Caco-2 (cell line): ENCODE results near the gene ARHGEF16. TPM values are rescaled to one million over a fixed set of nuclear protein-coding genes. Genes with fewer than 3 reads are reported as not detected.

Experiments
- BruUV-seq: library from RNA; stranded (reverse); fragments of 400-500 nt; replicated peaks from 2 replicates; lab custom pipeline; 2021; lab: Mats Ljungman, UMichigan
- CTCF ChIA-PET: fragments of 300-600 bp; sonication (Branson Sonifier 250); formaldehyde crosslinking; loops from one replicate; lab custom pipeline; 2022; ENCODE audit warnings: antibody characterized with exemption; lab: Charles Lee
- POLR2A ChIA-PET: fragments of 300-600 bp; sonication (Branson Sonifier 250); formaldehyde crosslinking; loops from one replicate; lab custom pipeline; 2022; ENCODE audit warnings: antibody characterized with exemption; lab: Charles Lee
- DNase-seq, 2 experiments: peaks; one replicate each; pipeline versions ENCODE4 v3.0.0 to v3.0.0-alpha.2; 2020 to 2022
- H3K27me3 ChIP-seq: replicated peaks from 2 replicates; pipeline ENCODE4 v1.6.0; 2011; ENCODE audit warnings: low read length; ENCODE audit not compliant: control insufficient read depth, insufficient read depth
- H3K36me3 ChIP-seq: 2 replicates; pipeline ENCODE4 v1.5.1; 2011; ENCODE audit warnings: low read length; ENCODE audit not compliant: control insufficient read depth, insufficient read depth
- H3K4me1 ChIP-seq: fragments of 250-450 bp; sonication (Bioruptor Pico); 2 replicates; pipeline ENCODE4 v1.5.1; 2020; ENCODE audit warnings: mild to moderate bottlenecking
- H3K4me3 ChIP-seq: 2 replicates; pipeline ENCODE4 v1.5.1; 2011; ENCODE audit warnings: low read depth, mild to moderate bottlenecking, control low read depth, low read length
- H3K9me3 ChIP-seq: fragments of 250-450 bp; sonication (Bioruptor Pico); 2 replicates; pipeline ENCODE4 v1.5.1; 2020; ENCODE audit warnings: mild to moderate bottlenecking, moderate library complexity
- H3K27ac Mint-ChIP-seq: one replicate; pipeline ENCODE4 v1.8.0; 2022; ENCODE audit warnings: mixed read lengths; ENCODE audit not compliant: unreplicated experiment
- H3K27me3 Mint-ChIP-seq: one replicate; pipeline ENCODE4 v1.8.0; 2022; ENCODE audit warnings: mixed read lengths; ENCODE audit not compliant: insufficient read depth, unreplicated experiment
- H3K36me3 Mint-ChIP-seq: one replicate; pipeline ENCODE4 v1.8.0; 2022; ENCODE audit warnings: mild to moderate bottlenecking, mixed read lengths; ENCODE audit not compliant: insufficient read depth, unreplicated experiment
- H3K4me1 Mint-ChIP-seq: one replicate; pipeline ENCODE4 v1.8.0; 2022; ENCODE audit warnings: low read depth, mixed read lengths; ENCODE audit not compliant: unreplicated experiment
- H3K4me3 Mint-ChIP-seq: one replicate; pipeline ENCODE4 v1.8.0; 2022; ENCODE audit warnings: mild to moderate bottlenecking, moderate library complexity, mixed read lengths; ENCODE audit not compliant: unreplicated experiment
- H3K9me3 Mint-ChIP-seq: one replicate; pipeline ENCODE4 v1.8.0; 2022; ENCODE audit warnings: mixed read lengths; ENCODE audit not compliant: unreplicated experiment
- intact Hi-C: fragments of 100-400 bp; cut with micrococcal nuclease; formaldehyde crosslinking; loops from one replicate; pipeline ENCODE4 v1.10.0; 2022; ENCODE audit not compliant: unreplicated experiment
- total RNA-seq: library from RNA; stranded (reverse); gene quantifications from 2 replicates; pipeline ENCODE4 v1.2.3, GENCODE V29; 2022
- TF ChIP-seq, protein P1 (sequence below), 2 experiments: fragments of 200-600 bp in 1 of 2; IDR thresholded peaks; 1 replicate in 1 of 2; 2 replicates in 1 of 2; pipeline versions ENCODE4 v1.5.1 to v1.8.0; 2011 to 2022; ENCODE audit warnings: antibody characterized with exemption in 1 of 2, control low read depth in 1 of 2, inconsistent platforms in 1 of 2, low read depth in 1 of 2, low read length in 1 of 2, mild to moderate bottlenecking in 1 of 2, moderate library complexity in 1 of 2; ENCODE audit not compliant: insufficient read depth in 1 of 2, severe bottlenecking in 1 of 2, unreplicated experiment in 1 of 2

Gene ARHGEF16
- total RNA-seq, 1 experiment from 2014 or later = 40.6 TPM

DNA sequence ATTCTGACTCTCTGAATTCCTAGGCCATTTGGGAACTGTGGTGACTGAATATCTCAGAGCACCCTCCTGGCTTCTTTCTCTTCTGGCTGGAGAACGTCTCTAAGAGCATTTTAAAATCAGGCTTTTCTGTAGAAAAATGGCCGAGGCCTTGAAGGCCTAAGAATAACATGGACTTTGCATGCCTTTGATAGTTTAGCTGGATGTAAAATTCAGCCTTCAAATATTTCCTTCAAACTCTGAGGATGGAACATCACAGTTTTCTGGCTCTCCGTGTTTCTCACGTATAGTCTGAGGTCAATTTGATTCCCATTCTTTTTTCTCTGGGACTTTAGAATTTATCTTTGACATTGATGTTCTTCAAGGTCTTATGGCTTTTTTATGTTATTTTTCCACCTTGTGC is 34.0 kb downstream of the ARHGEF16 start:
- POLR2A ChIA-PET = no interaction called here
- Mint-ChIP-seq H3K4me3 (no peak overlapping the region), H3K36me3 (peaks cover 18% of the 10 kb centered on the region), H3K9me3 (peaks cover 11% of the 10 kb centered on the region), H3K27ac (no peak overlapping the region), H3K27me3 (no peaks in the 10 kb centered on the region), H3K4me1 (no peaks in the 10 kb centered on the region)
- no peaks in the 10 kb centered on the region for H3K36me3 ChIP-seq
- TF ChIP-seq, protein P1, sequence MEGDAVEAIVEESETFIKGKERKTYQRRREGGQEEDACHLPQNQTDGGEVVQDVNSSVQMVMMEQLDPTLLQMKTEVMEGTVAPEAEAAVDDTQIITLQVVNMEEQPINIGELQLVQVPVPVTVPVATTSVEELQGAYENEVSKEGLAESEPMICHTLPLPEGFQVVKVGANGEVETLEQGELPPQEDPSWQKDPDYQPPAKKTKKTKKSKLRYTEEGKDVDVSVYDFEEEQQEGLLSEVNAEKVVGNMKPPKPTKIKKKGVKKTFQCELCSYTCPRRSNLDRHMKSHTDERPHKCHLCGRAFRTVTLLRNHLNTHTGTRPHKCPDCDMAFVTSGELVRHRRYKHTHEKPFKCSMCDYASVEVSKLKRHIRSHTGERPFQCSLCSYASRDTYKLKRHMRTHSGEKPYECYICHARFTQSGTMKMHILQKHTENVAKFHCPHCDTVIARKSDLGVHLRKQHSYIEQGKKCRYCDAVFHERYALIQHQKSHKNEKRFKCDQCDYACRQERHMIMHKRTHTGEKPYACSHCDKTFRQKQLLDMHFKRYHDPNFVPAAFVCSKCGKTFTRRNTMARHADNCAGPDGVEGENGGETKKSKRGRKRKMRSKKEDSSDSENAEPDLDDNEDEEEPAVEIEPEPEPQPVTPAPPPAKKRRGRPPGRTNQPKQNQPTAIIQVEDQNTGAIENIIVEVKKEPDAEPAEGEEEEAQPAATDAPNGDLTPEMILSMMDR (IDR thresholded peaks at IDR 0.05; ENCODE audit: insufficient read depth in 1 of 2, low read depth in 1 of 2, low read length in 1 of 2, severe bottlenecking in 1 of 2, unreplicated experiment in 1 of 2) = no peak
- no peaks in the 10 kb centered on the region for H3K9me3 ChIP-seq
- H3K4me3 ChIP-seq = no peak overlapping the region
- DNase-seq = no peak
- intact Hi-C loops = no loop called here
- 0 out of 2 replicates have a peak, but pooled peaks cover 3% of the 10 kb centered on the region for H3K4me1 ChIP-seq
- TSS peak; percentile 24 for BruUV-seq
- H3K27me3 ChIP-seq = no peaks in the 10 kb centered on the region
- CTCF ChIA-PET = interaction anchor here (1.2 kb wide), 1 partner anchor 35 kb away, joined by 7 read pairs; no protein-coding TSS in a partner anchor

DNA sequence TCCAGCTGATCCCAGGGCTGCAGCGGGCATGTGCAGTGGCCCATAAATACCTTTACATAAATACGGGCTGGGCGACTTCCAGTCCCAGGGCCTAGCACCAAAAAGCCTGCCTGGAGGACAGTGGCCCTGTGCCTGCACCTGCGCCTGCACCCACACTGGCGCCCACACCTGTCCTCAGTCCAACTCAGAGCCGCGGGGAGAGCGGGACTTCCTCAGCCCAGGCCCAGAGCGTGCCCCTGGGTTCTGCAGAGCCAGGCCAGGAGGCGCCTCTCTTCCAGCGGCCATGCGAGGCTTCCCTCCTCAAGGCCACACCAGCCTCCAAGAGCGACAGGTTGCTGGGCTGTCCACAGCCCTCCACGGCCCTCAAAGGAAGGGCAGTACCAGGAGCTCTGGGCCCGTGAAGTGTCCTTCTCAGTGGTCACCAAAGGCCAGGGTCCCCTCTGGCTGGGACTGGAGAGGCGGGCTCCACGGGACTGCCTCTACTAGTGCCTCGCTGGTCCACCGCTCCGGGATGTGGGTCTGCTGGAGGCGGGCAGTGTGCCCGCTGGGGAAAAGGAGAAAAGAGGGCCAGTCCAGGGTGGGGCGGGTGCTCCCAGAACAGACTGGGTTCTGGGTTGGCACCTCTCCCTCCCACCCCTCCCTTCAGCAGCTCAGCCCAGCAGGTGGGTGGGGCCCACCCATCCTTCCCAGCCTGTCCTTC is 35.7 kb downstream of the ARHGEF16 start:
- intact Hi-C loops = no loop called here
- Mint-ChIP-seq H3K27ac (no peak overlapping the region), H3K27me3 (no peaks in the 10 kb centered on the region), H3K36me3 (peaks cover 7% of the 10 kb centered on the region), H3K9me3 (peaks cover 11% of the 10 kb centered on the region), H3K4me1 (no peaks in the 10 kb centered on the region), H3K4me3 (no peak overlapping the region)
- Histone ChIP-seq H3K27me3 (no peaks in the 10 kb centered on the region), H3K4me1 (no peaks in the 10 kb centered on the region), H3K36me3 (no peaks in the 10 kb centered on the region), H3K4me3 (no peak overlapping the region), H3K9me3 (no peaks in the 10 kb centered on the region)
- BruUV-seq = no TSS peak
- POLR2A ChIA-PET = no interaction called here
- DNase-seq = no peak
- CTCF ChIA-PET = interaction anchor here (0.8 to 1.9 kb wide), 6 partner anchors 37 to 131 kb away, joined by 3 to 22 read pairs (median 8); no protein-coding TSS in a partner anchor
- TF ChIP-seq, protein P1 (IDR thresholded peaks at IDR 0.05; ENCODE audit: insufficient read depth in 1 of 2, low read depth in 1 of 2, low read length in 1 of 2, severe bottlenecking in 1 of 2, unreplicated experiment in 1 of 2) = no peak

DNA sequence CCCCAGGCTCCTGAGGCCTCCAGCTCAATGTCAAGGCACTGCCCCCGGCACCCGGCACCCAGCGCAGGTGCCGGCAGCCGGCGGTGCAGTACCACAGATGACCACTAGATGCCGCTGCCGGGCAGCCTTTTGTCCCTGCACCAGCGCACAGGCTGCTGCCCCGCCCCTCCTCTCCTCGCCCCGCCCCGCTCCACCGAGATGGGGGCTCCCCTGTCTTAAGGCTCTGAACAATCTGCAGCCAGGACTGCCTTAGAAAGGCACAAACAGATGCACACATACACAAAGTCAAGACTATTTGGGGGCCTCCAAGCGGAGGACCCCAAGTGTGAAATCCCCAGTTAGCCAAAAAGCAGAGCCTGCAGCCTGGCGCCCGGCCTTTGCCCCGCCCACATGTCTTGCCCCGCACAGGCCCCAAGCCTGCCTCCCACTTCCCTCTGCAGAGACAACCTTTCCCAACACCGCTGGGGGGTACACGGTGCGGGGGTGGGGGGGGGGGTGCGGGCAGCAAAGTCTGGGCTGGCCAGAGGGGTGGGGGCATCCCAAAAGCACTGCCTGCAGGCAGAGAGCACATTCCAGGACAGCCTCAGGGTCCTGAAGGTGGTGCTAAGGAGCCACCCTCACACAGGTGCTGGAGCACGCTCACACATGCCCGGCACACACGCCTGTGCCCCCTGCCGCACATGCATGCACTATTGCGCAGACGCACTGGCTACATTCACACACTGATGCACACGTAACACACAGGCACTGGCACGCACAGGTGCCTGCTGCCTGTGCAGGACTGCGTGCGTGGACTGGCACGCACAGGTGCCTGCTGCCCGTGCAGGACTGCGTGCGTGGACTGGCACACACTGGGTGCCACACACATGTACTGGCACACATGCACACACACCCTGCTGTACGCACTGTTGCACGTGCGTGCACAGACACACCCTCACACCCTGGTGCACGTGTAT is 37.1 kb downstream of the ARHGEF16 start:
- no peaks in the 10 kb centered on the region for H3K27me3 Mint-ChIP-seq
- H3K9me3 Mint-ChIP-seq = peaks cover 11% of the 10 kb centered on the region
- Histone ChIP-seq H3K27me3 (no peaks in the 10 kb centered on the region), H3K4me3 (no peak overlapping the region), H3K9me3 (no peaks in the 10 kb centered on the region), H3K36me3 (no peaks in the 10 kb centered on the region), H3K4me1 (no peaks in the 10 kb centered on the region)
- H3K4me3 Mint-ChIP-seq = peak overlapping the region; percentile 65
- TF ChIP-seq, protein P1 (IDR thresholded peaks at IDR 0.05; ENCODE audit: insufficient read depth in 1 of 2, low read depth in 1 of 2, low read length in 1 of 2, severe bottlenecking in 1 of 2, unreplicated experiment in 1 of 2) = peak; percentile 87 to 97
- intact Hi-C loops = loop anchor here (1.0 kb wide), 2 partner anchors 124 to 128 kb away; no protein-coding TSS in a partner anchor
- H3K4me1 Mint-ChIP-seq = no peaks in the 10 kb centered on the region
- peaks cover 7% of the 10 kb centered on the region for H3K36me3 Mint-ChIP-seq
- no TSS peak for BruUV-seq
- POLR2A ChIA-PET = interaction anchor here (0.7 kb wide), 1 partner anchor 126 kb away, joined by 3 read pairs; no protein-coding TSS in a partner anchor
- H3K27ac Mint-ChIP-seq = no peak overlapping the region
- CTCF ChIA-PET = interaction anchor here (0.6 to 1.9 kb wide), 15 partner anchors 10 to 965 kb away, joined by 3 to 22 read pairs (median 4); partner anchors contain the start of gene PANK4
- peak; percentile 69 to 80 for DNase-seq
